A549 (cell line): ENCODE results near the gene PIP5K1B. TPM values are rescaled to one million over a fixed set of nuclear protein-coding genes. Genes with fewer than 3 reads are reported as not detected.

ENCODE experiments used
- ATAC-seq, 2 experiments: fragments of 200-7000 bp in 1 of 2; fragments of >200 bp in 1 of 2; cut with Nextera tagmentation in 1 of 2; cut with Tn5 transposase in 1 of 2; 3 replicates each; pipeline versions ENCODE4 v1.8.0 to v1.9.1; 2018 to 2020; ENCODE audit warnings: mild to moderate bottlenecking in 1 of 2, moderate library complexity in 1 of 2
- CTCF ChIA-PET: fragments of 300-600 bp; sonication (Branson Sonifier 250); formaldehyde crosslinking; extraction: SDS; loops from one replicate; lab custom pipeline; 2021; ENCODE audit warnings: antibody characterized with exemption, inconsistent platforms; lab: Yijun Ruan, JAX
- POLR2A ChIA-PET: fragments of 350-600 bp; formaldehyde crosslinking; extraction: SDS; loops from one replicate; lab custom pipeline; 2021; ENCODE audit warnings: antibody characterized with exemption, inconsistent platforms; lab: Yijun Ruan, JAX
- DNase-seq, 2 experiments: peaks; one replicate each; pipeline versions ENCODE4 v3.0.0 to v3.0.0-alpha.2; 2011 to 2016; ENCODE audit warnings: low read depth in 1 of 2, low spot score in 1 of 2
- FAIRE-seq: peaks from 2 replicates; lab custom pipeline; 2011; peaks lifted over from hg19 to GRCh38; lab: Jason Lieb, UNC
- H3K27ac ChIP-seq, 2 experiments: fragments of >200 bp; sonication (Bioruptor Twin); formaldehyde crosslinking; 3 replicates each; pipeline ENCODE4 v1.5.1; 2016 to 2017
- H3K4me1 ChIP-seq: fragments of >200 bp; sonication (Bioruptor Twin); formaldehyde crosslinking; 3 replicates; pipeline ENCODE4 v1.6.1; 2016
- H3K4me2 ChIP-seq: fragments of >200 bp; sonication (Bioruptor Twin); formaldehyde crosslinking; 3 replicates; pipeline ENCODE4 v1.6.1; 2016
- H3K4me3 ChIP-seq: fragments of >200 bp; sonication (Bioruptor Twin); formaldehyde crosslinking; 3 replicates; pipeline ENCODE4 v1.5.1; 2016
- H3K9me3 ChIP-seq: fragments of >200 bp; sonication (Bioruptor Twin); formaldehyde crosslinking; 3 replicates; pipeline ENCODE4 v1.6.1; 2016
- CHD4 ChIP-seq: fragments of 200-600 bp; sonication (generic); IDR thresholded peaks from 2 replicates; pipeline ENCODE4 v1.6.1; 2016; ENCODE audit warnings: antibody characterized with exemption, mild to moderate bottlenecking, borderline replicate concordance
- CTCF ChIP-seq: fragments of >200 bp; sonication (Bioruptor Twin); formaldehyde crosslinking; IDR thresholded peaks from 3 replicates; pipeline ENCODE4 v1.5.1; 2016
- E2F6 ChIP-seq: IDR thresholded peaks from 2 replicates; pipeline ENCODE4 v1.6.1; 2012; ENCODE audit warnings: low read depth, borderline replicate concordance
- EHMT2 ChIP-seq: fragments of 200-600 bp; sonication (generic); IDR thresholded peaks from 2 replicates; pipeline ENCODE4 v1.6.1; 2016; ENCODE audit warnings: antibody characterized with exemption, low read depth, mild to moderate bottlenecking, moderate library complexity
- FOXS1 ChIP-seq: fragments of 250-450 bp; sonication (Bioruptor Pico); IDR thresholded peaks from 2 replicates; pipeline ENCODE4 v1.5.0; 2020; ENCODE audit warnings: mild to moderate bottlenecking, moderate library complexity
- HEYL ChIP-seq: fragments of 250-450 bp; sonication (Bioruptor Pico); IDR thresholded peaks from 2 replicates; pipeline ENCODE4 v1.8.0; 2021; ENCODE audit warnings: mild to moderate bottlenecking, moderate library complexity
- HMGXB4 ChIP-seq: fragments of 250-450 bp; sonication (Bioruptor Pico); IDR thresholded peaks from 2 replicates; pipeline ENCODE4 v1.5.0; 2021; ENCODE audit warnings: mild to moderate bottlenecking, moderate library complexity, borderline replicate concordance
- MAX ChIP-seq: IDR thresholded peaks from 2 replicates; pipeline ENCODE4 v1.6.1; 2012
- MYC ChIP-seq: IDR thresholded peaks from 2 replicates; pipeline ENCODE4 v1.6.1; 2012; ENCODE audit warnings: mild to moderate bottlenecking, inconsistent platforms, low read length, improper control_type of control experiment, borderline replicate concordance
- NFE2L2 ChIP-seq: fragments of 150-350 bp; conservative IDR thresholded peaks from 2 replicates; pipeline ENCODE4 v1.6.1; 2014; ENCODE audit warnings: low read length
- NPAS2 ChIP-seq: fragments of 250-450 bp; sonication (Bioruptor Pico); IDR thresholded peaks from 2 replicates; pipeline ENCODE4 v1.8.0; 2022; ENCODE audit warnings: mild to moderate bottlenecking, moderate library complexity, borderline replicate concordance
- POLR2A ChIP-seq: IDR thresholded peaks from 2 replicates; pipeline ENCODE4 v1.6.1; 2012; ENCODE audit warnings: mild to moderate bottlenecking, low read length
- RARB ChIP-seq: fragments of 250-450 bp; sonication (Bioruptor Pico); IDR thresholded peaks from 2 replicates; pipeline ENCODE4 v1.8.0; 2021; ENCODE audit warnings: mild to moderate bottlenecking, moderate library complexity
- REST ChIP-seq: fragments of 200-600 bp; sonication (generic); IDR thresholded peaks from 2 replicates; pipeline ENCODE4 v1.6.1; 2016; ENCODE audit warnings: antibody characterized with exemption, mild to moderate bottlenecking, moderate library complexity
- RNF2 ChIP-seq: fragments of 200-600 bp; sonication (generic); IDR thresholded peaks from 2 replicates; pipeline ENCODE4 v1.6.1; 2016; ENCODE audit warnings: low read depth, mild to moderate bottlenecking, antibody characterized with exemption, moderate library complexity, borderline replicate concordance
- SREBF2 ChIP-seq: fragments of 450-650 bp; IDR thresholded peaks from 2 replicates; pipeline ENCODE4 v1.6.1; 2014; ENCODE audit warnings: mild to moderate bottlenecking, moderate library complexity
- ZNF302 ChIP-seq: fragments of 250-450 bp; sonication (Bioruptor Pico); IDR thresholded peaks from 2 replicates; pipeline ENCODE4 v1.9.0; 2021; ENCODE audit warnings: inconsistent platforms, mild to moderate bottlenecking, moderate library complexity
- WGBS: methylation state at CpG from one replicate; pipeline ENCODE4 v1.1.6; 2017; ENCODE audit errors: missing lambda C conversion rate; 5-methylcytosine and 5-hydroxymethylcytosine counted together
- polyA plus RNA-seq, 4 experiments: library from polyadenylated mRNA; depleted of rRNA in 3 of 4; stranded (reverse); fragments of >200 nt; fragmentation: RNase III in 1 of 4; extraction: RNeasy Plus Mini Kit Qiagen cat#74134 plus additional on column Dnase treatment in 1 of 4; gene quantifications; 2 replicates in 3 of 4; 3 replicates in 1 of 4; pipeline ENCODE4 v1.2.3, GENCODE V29; 2011 to 2017

The PIP5K1B gene
- polyA plus RNA-seq, 2 of the 4 experiments (the other 2 are of a cell fraction) = not detected

GRCh38 chr9:68802525-68803015, 97.5 kb downstream of the PIP5K1B start:
- H3K27ac ChIP-seq = no peak overlapping the region
- no peaks in the 10 kb centered on the region for H3K9me3 ChIP-seq
- no peak for FAIRE-seq
- WGBS = 1% methylated on average over 6 of the region's 6 CpGs
- TF ChIP-seq MAX (no peak), NFE2L2 (no peak), MYC (no peak), E2F6 (no peak), HMGXB4 (CRISPR knock-in tag) (no peak), NPAS2 (CRISPR knock-in tag) (no peak), HEYL (CRISPR knock-in tag) (no peak), RNF2 (no peak), CHD4 (no peak), FOXS1 (no peak), POLR2A (no peak), EHMT2 (no peak), SREBF2 (no peak), CTCF (no peak), ZNF302 (CRISPR knock-in tag) (no peak), REST (no peak), RARB (CRISPR knock-in tag) (no peak)
- ChIA-PET POLR2A (no interaction called here), CTCF (interaction anchor here (0.6 kb wide), 1 partner anchor 240 kb away, joined by 3 read pairs; no protein-coding TSS in a partner anchor)
- no peak for DNase-seq
- ATAC-seq = no peak
- no peak overlapping the region for H3K4me2 ChIP-seq
- H3K4me3 ChIP-seq = no peak overlapping the region
- no peaks in the 10 kb centered on the region for H3K4me1 ChIP-seq
